Esophagus (tissue), 2 donors: ENCODE measurements around the gene CARD14. TPM values are rescaled to one million over a fixed set of nuclear protein-coding genes. Genes with fewer than 3 reads are reported as not detected.

Experiments
- H3K27ac ChIP-seq, 2 donors: one replicate each; pipeline ENCODE4 v1.5.1; 2013; ENCODE audit warnings: low read depth in 2 of 2, mild to moderate bottlenecking in 2 of 2, inconsistent platforms in 1 of 2, low read length in 1 of 2, moderate library complexity in 1 of 2
- H3K27me3 ChIP-seq, 2 donors: one replicate each; pipeline ENCODE4 v1.6.1; 2013; ENCODE audit warnings: low read length in 2 of 2, control low read depth in 1 of 2, mild to moderate bottlenecking in 1 of 2; ENCODE audit not compliant: insufficient read depth in 2 of 2, control insufficient read depth in 1 of 2
- H3K36me3 ChIP-seq, 2 donors: one replicate each; pipeline ENCODE4 v1.6.1; 2013; ENCODE audit warnings: low read length in 1 of 2; ENCODE audit not compliant: control insufficient read depth in 2 of 2, insufficient read depth in 2 of 2
- H3K4me1 ChIP-seq, 2 donors: one replicate each; pipeline ENCODE4 v1.6.1; 2013; ENCODE audit warnings: low read length in 1 of 2; ENCODE audit not compliant: control insufficient read depth in 2 of 2, insufficient read depth in 2 of 2
- H3K4me3 ChIP-seq, 2 donors: one replicate each; pipeline ENCODE4 v1.5.1; 2013; ENCODE audit warnings: low read length in 2 of 2, mild to moderate bottlenecking in 2 of 2, low read depth in 1 of 2, moderate library complexity in 1 of 2
- H3K9me3 ChIP-seq, 2 donors: one replicate each; pipeline ENCODE4 v1.6.1; 2013; ENCODE audit warnings: mild to moderate bottlenecking in 2 of 2, low read depth in 1 of 2, low read length in 1 of 2, moderate library complexity in 1 of 2; ENCODE audit not compliant: control insufficient read depth in 2 of 2, insufficient read depth in 1 of 2
- WGBS, 2 donors: extraction: QIAGEN DNeasy Blood & Tissue Kit; methylation state at CpG; one replicate each; pipeline ENCODE4 v1.1.7; 2013; 5-methylcytosine and 5-hydroxymethylcytosine counted together
- polyA plus RNA-seq, 2 donors: library from polyadenylated mRNA; stranded (reverse); fragments of 200-250 nt; gene quantifications; one replicate each; pipeline ENCODE4 v1.2.3, GENCODE V29; 2013
- donor health status: healthy with polysubstance abuse.
- donor health status: Bipolar disorder and iron deficiency.

Gene CARD14
- polyA plus RNA-seq, 2 donors: 25.7 to 28.0 TPM

DNA sequence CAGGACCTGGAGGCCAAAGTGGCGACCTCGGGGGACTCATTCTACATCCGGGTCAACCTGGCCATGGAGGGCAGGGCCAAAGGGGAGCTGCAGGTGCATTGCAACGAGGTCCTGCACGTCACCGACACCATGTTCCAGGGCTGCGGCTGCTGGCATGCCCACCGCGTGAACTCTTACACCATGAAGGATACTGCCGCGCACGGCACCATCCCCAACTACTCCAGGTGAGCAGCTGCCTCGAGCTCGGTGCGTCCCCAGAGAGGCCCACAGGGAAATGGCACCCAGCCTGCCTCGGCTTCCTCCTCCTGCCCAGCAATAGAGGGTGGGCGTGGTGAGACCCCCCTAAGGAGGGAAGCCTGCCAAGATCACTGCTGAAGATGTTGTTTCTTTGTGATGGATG, 32.4 kb downstream of the CARD14 start:
- Histone ChIP-seq H3K9me3 (no peaks in the 10 kb centered on the region), H3K4me1 (no peaks in the 10 kb centered on the region), H3K27ac (no peak overlapping the region), H3K4me3 (no peak overlapping the region), H3K27me3 (no peaks in the 10 kb centered on the region), H3K36me3 (peaks cover 0 to 34% of the 10 kb centered on the region in 2 donors)
- WGBS, 2 donors: 89 to 91% methylated on average over 17 of the region's 17 CpGs

DNA sequence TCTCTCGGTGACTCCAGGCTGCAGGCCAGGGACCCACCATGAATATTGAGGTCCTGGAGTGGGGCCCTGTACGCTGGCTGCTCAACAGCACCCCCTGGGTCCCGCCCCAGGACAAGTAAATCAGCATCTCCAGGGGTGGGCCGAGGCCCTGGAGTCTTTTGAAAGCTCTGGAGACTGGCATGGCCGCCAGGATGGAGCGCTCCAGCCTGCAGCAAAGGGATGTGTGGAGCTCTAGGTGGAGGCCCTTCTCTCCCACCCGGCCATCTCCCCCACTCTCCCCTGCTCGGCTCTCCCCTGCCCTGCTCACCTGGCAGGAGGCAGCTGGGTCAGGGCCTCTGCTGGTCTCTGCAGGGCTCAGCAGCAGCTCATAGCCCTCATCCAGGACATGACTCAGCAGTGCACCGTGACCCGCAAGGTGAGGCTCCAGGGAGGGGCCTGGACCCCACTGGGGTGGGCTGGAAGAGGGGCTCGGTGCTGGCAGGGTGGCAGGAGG, 33.7 kb downstream of the CARD14 start:
- H3K4me3 ChIP-seq: no peak overlapping the region
- H3K27ac ChIP-seq: no peak overlapping the region
- no peaks in the 10 kb centered on the region for H3K9me3 ChIP-seq
- 86 to 88% methylated on average over 10 to 11 of the region's 11 CpGs for WGBS, 2 donors
- H3K27me3 ChIP-seq: no peaks in the 10 kb centered on the region
- no peaks in the 10 kb centered on the region for H3K4me1 ChIP-seq
- peaks cover 0 to 42% of the 10 kb centered on the region in 2 donors for H3K36me3 ChIP-seq

DNA sequence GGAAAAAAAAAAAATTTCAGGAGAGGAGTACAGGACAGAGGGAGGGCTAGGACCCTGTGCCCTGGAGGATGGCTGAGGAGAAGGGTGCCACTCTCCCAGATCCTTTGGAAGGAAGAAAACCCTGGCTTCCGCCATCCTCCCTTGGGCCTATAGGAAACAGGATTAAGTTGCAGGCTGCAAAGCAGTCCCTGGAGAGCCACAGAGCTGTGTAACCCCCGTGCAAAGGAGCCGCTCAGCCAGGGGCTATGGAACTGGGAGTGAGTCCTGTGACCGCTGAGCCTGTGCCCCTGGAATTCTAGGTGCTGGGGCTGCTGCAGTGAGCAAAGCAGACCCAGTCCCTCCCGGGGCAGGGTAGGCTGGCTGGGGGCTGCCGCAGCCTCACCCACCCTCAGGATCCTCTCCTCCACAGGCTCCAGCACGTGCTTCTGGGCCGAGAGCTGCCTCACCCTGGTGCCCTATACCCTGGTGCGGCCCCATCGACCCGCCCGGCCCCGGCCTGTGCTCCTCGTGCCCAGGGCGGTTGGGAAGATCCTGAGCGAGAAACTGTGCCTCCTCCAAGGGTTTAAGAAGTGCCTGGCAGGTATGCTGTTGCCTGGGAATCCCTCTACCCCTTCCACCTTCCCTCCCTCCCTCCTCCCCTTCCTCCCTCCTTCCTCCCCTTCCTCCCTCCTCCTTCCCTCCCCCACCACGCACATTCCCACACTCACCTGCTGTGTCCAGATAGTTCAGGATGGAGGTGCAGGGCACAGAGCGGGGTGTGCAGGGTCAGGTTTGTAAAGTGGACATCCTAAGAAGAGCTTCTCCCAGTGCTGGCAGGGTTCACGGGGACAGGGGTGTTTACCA, 35.0 kb downstream of the CARD14 start:
- H3K4me3 ChIP-seq: no peak overlapping the region
- WGBS, 2 donors: 83 to 87% methylated on average over 16 to 19 of the region's 19 CpGs
- H3K27me3 ChIP-seq: no peaks in the 10 kb centered on the region
- peaks cover 4 to 50% of the 10 kb centered on the region in 2 donors for H3K36me3 ChIP-seq
- H3K27ac ChIP-seq: no peak overlapping the region
- no peaks in the 10 kb centered on the region for H3K9me3 ChIP-seq
- no peaks in the 10 kb centered on the region for H3K4me1 ChIP-seq

DNA sequence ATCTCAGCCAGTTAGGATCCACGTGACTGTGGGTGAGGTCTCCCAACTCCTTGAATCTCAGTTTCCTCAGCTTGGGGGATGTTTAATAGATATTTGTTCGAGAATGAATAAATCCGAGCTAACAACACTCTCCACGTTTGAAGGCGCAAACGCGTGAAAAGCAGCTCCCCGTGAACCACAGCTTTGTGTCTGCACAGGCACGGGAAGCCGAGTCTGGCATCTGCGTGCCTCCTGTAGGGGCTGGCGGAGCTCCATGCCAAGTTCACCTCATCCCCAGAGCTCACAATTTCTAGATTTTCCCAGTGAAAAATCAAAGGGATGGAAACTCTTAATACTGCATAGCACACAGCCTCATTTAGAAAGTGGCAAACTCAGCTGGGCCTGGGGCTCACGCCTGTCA, 36.0 kb downstream of the CARD14 start:
- Histone ChIP-seq H3K36me3 (peaks cover 13 to 60% of the 10 kb centered on the region in 2 donors), H3K4me3 (no peak overlapping the region), H3K4me1 (no peaks in the 10 kb centered on the region), H3K27ac (no peak overlapping the region), H3K9me3 (no peaks in the 10 kb centered on the region), H3K27me3 (no peaks in the 10 kb centered on the region)
- WGBS, 2 donors: 89 to 91% methylated on average over 13 of the region's 13 CpGs

- no peaks in the 10 kb centered on the region for H3K4me1 ChIP-seq
- no peak overlapping the region for H3K4me3 ChIP-seq
- 96 to 97% methylated on average over 16 of the region's 16 CpGs for WGBS, 2 donors
- H3K9me3 ChIP-seq: no peaks in the 10 kb centered on the region
- no peaks in the 10 kb centered on the region for H3K27me3 ChIP-seq
- H3K36me3 ChIP-seq: peaks cover 20 to 64% of the 10 kb centered on the region in 2 donors
- H3K27ac ChIP-seq: no peak overlapping the region
Observed at GRCh38 chr17:80208050-80208449, 38.2 kb downstream of the CARD14 start.

DNA sequence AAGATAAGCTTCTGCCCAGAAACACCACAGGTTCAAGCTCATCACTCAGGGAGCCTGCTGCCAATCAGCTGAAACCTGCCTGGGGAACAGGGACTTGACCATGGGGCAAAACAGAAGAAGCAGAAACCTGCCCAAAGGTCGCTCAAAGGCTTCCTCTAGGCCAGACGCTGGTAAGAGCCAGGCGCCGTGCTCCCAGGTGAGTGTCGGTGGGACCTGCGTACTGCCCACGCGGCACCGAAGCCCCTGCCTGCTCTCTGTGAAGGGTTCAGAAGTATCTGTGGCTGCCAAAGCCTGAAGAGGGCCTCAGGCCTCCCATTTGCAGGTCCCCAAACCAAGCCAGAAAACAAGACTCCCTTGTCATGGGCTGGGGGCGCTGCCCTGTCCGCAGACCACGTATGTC, 39.9 kb downstream of the CARD14 start:
- Histone ChIP-seq H3K36me3 (peaks cover 24 to 59% of the 10 kb centered on the region in 2 donors), H3K27ac (no peak overlapping the region), H3K9me3 (no peaks in the 10 kb centered on the region), H3K27me3 (no peaks in the 10 kb centered on the region), H3K4me3 (no peak overlapping the region), H3K4me1 (no peaks in the 10 kb centered on the region)
- WGBS, 2 donors: 86 to 93% methylated on average over 12 of the region's 12 CpGs

GRCh38 chr17:80210348-80211108, 40.7 kb downstream of the CARD14 start:
- Histone ChIP-seq H3K27ac (no peak overlapping the region), H3K4me3 (no peak overlapping the region), H3K36me3 (peaks cover 24 to 58% of the 10 kb centered on the region in 2 donors), H3K27me3 (no peaks in the 10 kb centered on the region), H3K9me3 (no peaks in the 10 kb centered on the region), H3K4me1 (no peaks in the 10 kb centered on the region)
- WGBS, 2 donors: 96 to 97% methylated on average over 47 of the region's 47 CpGs

DNA sequence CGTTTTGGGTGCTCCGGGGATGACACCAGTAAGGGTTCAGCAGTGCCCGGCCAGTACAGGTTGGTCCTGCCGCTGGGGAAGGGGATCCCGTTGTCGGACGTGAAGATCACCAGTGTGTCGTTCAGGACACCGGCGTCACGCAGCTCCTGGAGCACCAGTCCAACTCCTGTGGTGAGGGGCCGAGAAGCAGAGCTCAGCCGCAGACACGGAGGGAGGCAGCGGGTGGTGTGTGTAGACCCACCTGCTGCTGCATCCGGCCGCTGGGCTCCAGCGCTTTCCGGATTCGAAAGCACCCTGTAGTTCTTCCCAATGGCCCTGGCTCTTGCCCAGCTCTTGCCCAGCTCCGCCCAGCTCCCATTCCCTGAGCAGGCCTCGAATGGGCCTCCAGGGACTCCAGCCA, 42.3 kb downstream of the CARD14 start:
- Histone ChIP-seq H3K27ac (no peak overlapping the region), H3K36me3 (peaks cover 24 to 56% of the 10 kb centered on the region in 2 donors), H3K27me3 (no peaks in the 10 kb centered on the region), H3K4me3 (no peak overlapping the region), H3K4me1 (no peaks in the 10 kb centered on the region), H3K9me3 (no peaks in the 10 kb centered on the region)
- 89 to 91% methylated on average over 22 of the region's 22 CpGs for WGBS, 2 donors

GRCh38 chr17:80212511-80212910, 42.7 kb downstream of the CARD14 start:
- Histone ChIP-seq H3K4me1 (no peaks in the 10 kb centered on the region), H3K27me3 (no peaks in the 10 kb centered on the region), H3K9me3 (no peaks in the 10 kb centered on the region), H3K36me3 (peaks cover 24 to 60% of the 10 kb centered on the region in 2 donors), H3K27ac (no peak overlapping the region), H3K4me3 (no peak overlapping the region)
- 86 to 89% methylated on average over 12 of the region's 12 CpGs for WGBS, 2 donors
